Measurements from ENCODE around the gene LCN15.
"Not testable (repeated sequence)": the region's sequence is repeated elsewhere in the genome, so short reads cannot be mapped to it uniquely, and the experiment has no call there.

Gene LCN15

GRCh38 chr9:136793086-136793946 lies 29.0 kb upstream of the LCN15 start:
- DNase-seq = peak; percentile 69

DNA sequence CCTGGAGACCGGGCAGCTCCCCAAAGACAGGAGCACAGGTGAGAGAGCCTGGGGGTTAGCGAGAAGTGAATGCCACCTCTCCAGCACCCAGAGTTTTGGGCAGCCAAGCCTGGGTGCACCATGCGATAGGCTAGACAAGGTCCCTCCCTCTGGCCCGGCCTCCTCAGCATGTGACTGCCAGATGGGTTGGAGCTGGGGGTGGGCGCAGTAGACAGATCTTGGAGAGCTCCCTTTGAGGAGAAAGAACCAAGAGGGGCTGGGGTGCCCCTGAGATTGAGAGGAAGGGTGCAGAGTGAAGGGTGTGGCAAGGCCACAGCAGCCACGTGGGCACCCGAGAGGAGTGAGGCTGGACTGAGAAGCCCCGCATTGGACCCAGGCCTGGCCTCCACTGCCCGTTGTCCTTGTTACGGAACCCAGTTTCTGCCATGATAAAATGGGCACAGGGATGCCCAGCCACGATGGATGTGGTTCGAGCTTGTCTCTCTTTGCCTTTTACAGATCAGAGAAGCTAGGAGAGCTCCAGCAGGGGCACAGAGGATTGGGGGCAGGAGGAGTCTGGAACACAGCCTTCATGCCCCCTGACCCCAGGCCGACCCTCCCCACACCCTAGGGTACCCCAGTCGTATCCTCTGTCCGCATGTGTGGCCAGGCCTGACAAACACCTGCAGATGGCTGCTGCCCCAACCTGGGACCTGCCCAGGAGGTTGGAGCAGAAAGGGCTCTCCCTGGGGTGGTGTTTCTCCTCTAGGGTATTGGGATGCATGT lies 28.2 kb upstream of the LCN15 start:
- no peak for DNase-seq

DNA sequence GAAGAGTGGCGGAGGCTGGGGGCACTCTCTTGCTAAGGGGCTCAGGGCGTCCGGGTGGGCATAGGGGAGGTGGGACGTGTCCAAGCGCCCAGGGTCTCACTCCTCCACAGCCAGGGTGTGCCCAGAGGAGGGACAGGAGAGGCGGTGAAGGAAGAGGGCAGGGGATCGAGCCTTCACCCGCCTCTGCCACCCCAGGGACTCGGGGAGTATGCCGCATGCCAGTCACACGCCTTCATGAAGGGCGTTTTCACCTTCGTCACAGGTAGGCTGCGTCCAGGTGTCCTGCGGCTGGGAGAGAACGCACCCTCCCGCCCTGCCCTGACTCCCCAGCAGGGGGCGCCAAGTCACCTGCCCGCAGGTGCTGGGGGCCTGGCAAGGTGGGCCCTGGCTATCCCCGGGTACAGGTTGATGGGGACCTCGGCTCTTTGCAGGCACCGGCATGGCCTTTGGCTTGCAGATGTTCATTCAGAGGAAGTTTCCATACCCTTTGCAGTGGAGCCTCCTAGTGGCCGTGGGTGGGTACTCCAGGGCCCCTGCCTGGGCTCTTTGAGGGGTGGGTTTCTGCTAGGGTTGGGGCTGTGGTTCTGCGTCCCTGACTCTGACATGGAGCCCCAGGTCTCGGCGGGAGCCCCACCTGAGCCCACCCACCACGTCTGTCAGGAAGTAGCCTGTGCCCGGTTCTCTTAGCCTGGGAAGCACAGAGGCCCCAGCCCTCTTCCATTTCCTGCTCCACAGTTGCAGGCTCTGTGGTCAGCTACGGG lies 27.4 kb upstream of the LCN15 start:
- peak; percentile 67 for DNase-seq

DNA sequence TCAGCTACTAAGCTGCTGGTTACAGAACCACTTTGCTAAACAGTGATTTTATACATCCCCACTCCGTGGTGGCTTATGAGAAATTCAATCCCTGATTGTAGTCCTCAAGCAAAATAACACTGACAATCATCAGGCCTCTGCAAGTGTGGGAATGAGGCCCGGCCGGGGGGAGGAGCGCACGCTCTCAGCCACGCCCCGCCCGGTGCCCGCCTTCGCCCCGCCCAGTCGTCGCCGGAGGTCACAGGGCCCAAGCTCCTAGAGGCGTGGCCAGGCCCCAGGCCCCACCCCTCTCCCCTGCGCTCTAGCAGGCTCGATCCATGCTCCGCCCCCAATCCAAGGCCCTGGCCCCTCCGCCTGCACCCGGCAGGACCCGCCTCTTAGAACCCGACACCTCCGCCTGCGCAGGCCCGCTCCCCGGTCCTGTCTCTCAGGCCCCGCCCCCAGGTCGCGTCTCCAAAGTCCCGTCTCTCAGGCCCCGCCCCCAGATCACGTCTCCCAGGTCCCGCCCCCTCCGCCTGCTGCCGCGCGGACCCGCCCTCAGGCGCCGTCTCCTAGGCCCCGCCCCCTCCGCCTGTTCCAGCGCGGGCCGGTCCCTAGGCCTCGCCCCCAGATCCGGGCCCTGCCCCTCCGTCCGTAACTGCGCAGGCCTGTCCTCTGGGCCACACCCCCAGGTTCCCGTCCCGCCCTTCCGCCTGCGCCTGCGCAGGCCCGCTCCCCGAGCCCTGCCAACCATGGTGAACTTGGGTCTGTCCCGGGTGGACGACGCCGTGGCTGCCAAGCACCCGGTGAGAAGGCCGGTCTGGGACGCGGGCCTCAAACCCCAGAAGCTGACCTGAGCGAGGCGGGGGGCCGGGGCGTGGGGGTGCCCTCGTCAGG lies 26.6 kb upstream of the LCN15 start, which contains the start of gene TMEM141:
TMEM141 (plus strand) TSS at position 705 of the 876 bp plus-strand sequence; CDS start at position 732, 27 bp downstream.
- DNase-seq = peak; percentile 100

DNA sequence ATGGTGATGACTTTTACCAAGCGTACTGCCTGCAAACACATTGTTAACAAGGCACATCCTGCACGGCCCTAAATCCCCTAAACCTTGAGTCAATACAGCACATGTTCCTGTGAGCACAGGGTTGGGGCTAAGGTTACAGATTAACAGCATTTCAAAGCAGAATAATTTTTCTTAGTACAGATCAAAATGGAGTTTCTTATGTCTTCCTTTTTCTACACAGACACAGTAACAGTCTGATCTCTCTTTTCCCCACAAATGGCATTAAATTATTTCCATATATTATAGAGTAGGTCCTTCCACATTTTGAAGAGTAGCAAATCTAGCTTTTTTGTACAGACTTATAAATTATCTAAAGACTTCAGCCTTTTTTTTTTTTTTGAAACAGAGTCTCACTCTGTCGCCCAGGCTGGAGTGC lies 25.2 kb upstream of the LCN15 start:
- peak; percentile 77 for DNase-seq

GRCh38 chr9:136788644-136789522 lies 24.6 kb upstream of the LCN15 start:
- peak; percentile 78 for DNase-seq

DNA sequence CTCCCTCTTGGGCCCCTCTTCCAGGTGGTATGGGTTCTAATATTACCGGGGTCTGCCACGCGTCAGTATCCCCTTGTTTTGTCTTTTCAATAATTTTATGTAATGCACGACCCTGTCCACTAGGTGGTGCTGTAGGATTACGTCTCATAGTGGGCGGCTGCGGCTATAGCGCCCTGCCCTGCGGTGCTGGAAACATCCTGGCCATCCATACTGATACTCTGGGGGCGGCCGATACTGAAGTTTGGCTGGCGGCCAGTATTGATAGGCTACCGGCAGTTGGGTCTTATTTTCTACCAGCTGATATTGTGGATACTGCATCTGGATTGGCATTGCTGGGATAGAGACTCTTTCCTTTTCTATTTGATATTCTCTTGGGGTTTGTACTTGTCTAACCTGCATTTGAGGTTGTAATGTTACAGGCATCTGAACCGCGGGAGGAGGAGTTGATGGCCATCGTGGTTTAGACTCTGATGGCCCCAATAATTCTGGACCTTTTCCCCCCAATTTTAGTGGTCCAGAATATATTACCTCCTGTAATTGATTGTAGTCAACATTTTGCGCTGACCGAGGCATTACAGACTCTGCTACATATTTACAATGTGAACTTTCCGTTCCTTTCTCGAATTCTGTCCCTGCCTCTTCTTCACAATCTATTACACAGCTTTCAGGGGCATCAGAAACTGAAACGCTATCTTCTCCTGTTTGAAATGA lies 23.5 kb upstream of the LCN15 start:
- peak; percentile 92 for DNase-seq

DNA sequence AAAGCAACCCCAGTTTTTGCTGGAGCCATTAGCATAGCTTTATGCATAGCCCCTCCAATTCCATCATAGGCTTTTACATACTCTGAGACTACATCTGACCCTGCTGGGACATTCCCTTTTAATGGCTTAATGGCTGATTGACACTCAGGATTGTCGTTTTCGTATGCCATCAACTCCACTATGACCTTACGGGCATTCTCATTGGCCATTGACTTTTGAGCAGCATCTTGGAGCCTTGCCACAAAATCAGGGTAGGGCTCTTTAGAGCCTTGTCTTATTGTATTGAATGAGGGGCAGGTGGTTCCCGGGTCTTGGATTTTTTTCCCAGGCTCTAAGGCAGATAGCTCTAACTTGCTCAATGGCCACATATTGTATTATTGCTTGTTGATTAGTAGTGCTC lies 22.7 kb upstream of the LCN15 start:
- DNase-seq = not testable (repeated sequence)

DNA sequence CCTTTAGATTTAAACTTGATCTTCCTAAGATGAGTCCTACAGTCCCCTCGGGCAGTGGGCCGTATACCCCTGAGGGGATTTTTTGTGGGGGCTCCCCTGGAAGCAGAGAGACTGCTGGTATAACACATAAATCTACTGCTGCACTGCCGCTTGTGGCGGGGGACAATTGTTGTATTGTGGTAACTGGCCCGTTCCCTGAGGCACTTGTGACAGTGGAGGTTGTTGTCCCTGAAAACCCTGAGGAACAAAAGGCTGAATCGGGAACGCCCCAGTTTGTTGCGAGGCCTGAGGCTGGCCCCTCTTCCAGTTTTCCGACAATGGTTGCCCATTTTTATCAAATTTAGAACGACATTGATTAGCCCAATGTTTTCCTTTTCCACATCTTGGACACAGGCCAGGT lies 22.1 kb upstream of the LCN15 start:
- DNase-seq = no peak

GRCh38 chr9:136785565-136786355 lies 21.4 kb upstream of the LCN15 start:
- DNase-seq = not testable (repeated sequence)

GRCh38 chr9:136784997-136785361 lies 20.7 kb upstream of the LCN15 start:
- DNase-seq = no peak

GRCh38 chr9:136784249-136784996 lies 20.1 kb upstream of the LCN15 start:
- peak; percentile 81 for DNase-seq

- no peak for DNase-seq
Measured at GRCh38 chr9:136782452-136782851, 18.1 kb upstream of the LCN15 start.

DNA sequence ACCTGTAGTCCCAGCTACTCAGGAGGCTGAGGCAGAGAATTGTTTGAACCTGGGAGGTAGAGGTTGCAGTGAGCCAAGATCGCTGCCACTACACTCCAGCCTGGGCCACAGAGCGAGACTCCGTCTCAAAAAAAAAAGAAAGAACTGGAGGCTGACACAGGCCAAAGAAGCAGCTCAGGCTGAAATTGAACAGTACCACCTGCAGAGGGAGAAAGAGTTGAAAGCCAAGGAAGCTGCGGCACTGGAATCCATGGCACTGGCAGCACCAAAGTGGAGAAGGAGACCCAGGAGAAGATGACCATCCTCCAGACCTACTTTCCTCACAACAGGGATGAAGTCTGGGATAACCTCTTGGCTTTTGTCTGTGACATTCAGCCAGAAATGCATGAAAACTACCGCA lies 15.5 kb upstream of the LCN15 start:
- no peak for DNase-seq

- no peak for DNase-seq
Measured at GRCh38 chr9:136777359-136777758, 13.0 kb upstream of the LCN15 start.

- no peak for DNase-seq
Measured at GRCh38 chr9:136776947-136777346, 12.6 kb upstream of the LCN15 start.

- DNase-seq = no peak
Measured at GRCh38 chr9:136775191-136775590, 10.9 kb upstream of the LCN15 start.

- DNase-seq = no peak
Measured at GRCh38 chr9:136774416-136775045, 10.2 kb upstream of the LCN15 start.

All from NCI-H82 (cell line).